GM18861 (cell line): ENCODE data around the gene SIL1.
A peak's percentile ranks its signal among the peaks of the same experiment; 100 is the strongest.

ENCODE experiments used
- ATAC-seq: cut with Tn5 transposase; IDR thresholded peaks from one replicate; pipeline ENCODE4 v1.9.1; 2021; ENCODE audit not compliant: unreplicated experiment

The SIL1 gene

DNA sequence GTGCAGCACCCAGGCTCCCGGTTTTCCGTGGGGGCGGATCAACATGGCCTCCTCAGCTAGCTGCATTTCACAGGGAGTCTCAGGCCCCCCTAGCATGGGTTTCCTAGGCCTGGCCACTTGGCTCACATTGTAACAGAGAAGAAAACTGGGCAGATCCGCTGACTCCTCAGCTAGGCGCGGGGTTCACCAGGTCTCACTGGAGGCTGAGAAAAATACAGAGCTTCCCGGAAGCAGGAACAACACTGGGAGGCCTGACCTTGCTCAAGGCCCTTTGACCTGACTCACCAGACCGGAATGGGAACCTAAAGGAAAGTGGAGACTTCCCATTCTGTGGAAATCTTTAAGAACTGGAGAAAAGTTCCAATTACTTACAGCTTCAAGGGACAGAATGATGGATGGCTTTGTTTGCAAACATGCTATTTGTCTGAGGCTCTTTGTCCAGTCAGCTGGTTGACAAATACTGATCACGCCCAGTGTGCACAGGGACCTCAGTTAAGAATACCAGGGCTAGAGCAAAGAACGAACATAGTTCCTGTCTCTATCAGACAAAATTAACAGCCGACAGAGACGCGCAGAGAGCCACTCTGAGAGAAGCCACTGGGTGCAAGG is 234.3 kb downstream of the SIL1 start:
- no peak for ATAC-seq

DNA sequence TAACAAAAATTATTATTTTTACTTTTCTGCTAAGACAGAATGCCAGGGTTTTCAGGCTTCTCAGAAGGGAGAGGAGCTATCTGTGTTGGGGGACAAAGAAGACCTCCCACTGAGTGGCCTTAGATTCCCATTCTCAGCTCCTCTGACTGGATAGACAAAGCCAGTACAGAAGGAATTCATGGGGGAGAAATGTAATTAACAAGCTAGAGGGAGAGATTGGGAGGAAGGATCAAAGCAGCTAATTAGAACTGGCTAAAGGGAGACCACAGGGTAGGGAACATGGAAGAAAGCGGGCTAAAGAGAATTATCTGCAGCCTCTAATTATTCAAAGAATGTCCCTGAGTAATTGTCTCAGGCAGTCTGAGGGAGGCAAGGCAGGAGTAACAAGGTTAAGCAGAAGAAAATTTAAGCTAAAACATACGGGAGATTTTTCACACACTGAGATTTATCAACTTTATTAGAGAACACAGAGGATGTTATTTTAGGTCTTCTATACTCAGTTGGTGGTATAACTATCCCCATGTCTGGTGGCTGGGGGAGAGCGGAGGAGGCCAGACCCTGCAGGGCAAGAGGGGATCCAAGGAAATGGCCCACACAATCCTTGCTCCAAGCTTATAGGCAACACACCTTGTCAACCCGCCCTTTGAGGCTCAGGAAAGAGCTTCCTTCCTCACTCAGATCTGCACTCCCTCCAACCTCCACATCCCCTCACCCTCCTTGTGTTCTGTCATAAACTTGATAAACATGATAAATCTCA is 235.4 kb downstream of the SIL1 start:
- ATAC-seq, result no peak

- no peak for ATAC-seq
Observed at GRCh38 chr5:138961729-138962128, 236.4 kb downstream of the SIL1 start.

GRCh38 chr5:138961221-138961620 is 236.9 kb downstream of the SIL1 start:
- no peak for ATAC-seq

GRCh38 chr5:138960145-138960692 is 237.9 kb downstream of the SIL1 start:
- no peak for ATAC-seq

DNA sequence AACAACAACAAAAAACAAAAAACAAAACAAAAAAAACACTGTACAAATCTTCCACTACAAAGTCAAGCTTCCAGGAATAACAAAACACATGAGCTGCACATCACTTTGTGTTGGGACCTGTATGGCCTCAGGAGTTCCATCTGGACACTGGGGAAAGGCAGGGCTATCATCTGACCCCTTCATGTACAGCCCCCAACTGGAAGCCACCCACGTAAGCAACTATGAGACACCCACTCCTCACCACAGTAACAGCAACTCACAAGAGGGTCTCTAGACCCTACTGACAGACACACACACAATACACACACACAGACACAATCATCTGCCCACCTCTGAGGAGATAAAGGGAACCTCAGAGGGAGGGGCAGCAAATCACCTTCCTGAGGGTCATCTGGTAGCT is 241.4 kb downstream of the SIL1 start:
- ATAC-seq, result no peak

GRCh38 chr5:138955671-138956295 is 242.4 kb downstream of the SIL1 start:
- no peak for ATAC-seq

DNA sequence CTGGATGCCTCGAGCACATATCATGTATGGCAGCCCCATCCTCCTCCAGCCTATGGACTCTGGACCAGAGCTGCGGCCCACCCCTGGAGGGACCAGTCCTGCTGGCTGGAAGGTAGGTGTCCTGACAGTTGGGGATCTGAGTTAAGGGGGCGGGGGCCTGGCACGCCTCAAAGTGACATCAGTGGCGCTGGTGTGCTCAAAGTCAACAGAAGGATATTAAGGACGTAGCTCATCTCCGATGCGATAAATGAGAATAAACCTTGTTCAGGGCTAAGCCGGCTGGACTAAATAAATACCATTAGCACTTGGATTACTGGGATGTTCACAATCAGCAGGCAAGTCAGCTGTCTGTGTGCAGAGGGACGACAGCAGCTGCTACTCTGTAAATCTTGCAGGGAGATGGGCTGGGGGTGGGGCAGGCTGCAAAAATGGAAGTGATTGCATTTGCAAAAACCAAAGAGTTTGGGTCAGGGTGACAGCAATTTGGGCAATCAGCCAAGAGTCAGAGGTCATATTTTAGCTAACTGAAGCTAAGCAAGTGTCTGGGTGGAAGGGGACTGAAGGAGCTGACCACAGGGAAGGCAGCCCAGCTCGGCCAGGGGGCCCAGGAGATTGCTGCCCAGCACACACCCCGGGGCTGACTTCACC is 243.0 kb downstream of the SIL1 start:
- ATAC-seq, result no peak

GRCh38 chr5:138954257-138955012 is 243.7 kb downstream of the SIL1 start:
- no peak for ATAC-seq

GRCh38 chr5:138953387-138954256 is 244.5 kb downstream of the SIL1 start:
- ATAC-seq, result peak; percentile 62

GRCh38 chr5:138952962-138953361 is 245.2 kb downstream of the SIL1 start:
- no peak for ATAC-seq

DNA sequence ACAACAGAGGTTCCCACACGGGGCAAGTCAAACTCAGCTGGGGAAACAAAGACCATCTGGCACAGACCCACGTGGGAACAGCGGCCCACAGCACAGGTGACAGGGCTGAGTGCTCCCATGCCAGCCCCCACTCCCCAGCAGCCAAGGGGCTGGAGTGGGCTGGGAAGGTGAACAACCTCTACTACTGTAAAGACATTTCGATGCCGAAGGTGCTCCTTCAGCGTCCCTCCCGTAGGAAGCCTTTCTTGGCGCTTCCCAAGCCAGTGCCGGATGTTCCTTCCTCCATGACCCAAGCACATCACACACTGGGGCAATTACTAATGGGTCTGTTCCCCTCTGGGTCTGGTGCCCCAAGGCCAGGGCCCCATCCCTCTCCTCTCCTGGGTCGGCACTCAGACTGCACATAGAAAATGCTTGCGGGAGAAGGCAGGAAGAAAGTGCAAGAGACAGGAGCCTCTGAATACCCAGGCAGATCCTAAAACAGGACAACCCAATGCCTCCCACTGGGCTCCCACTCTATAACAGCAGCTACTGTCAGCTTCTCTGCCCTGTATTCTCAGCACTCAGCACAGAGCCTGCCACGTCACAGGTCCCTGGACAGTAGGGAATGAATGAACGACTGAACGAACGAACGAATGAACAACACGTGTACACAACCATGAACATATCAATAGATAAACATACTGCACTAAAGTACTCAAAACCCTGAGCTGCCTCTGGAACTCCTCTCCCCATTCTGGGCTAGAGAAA is 246.0 kb downstream of the SIL1 start:
- ATAC-seq, result no peak

GRCh38 chr5:138951091-138951985 is 246.8 kb downstream of the SIL1 start:
- ATAC-seq, result no peak

DNA sequence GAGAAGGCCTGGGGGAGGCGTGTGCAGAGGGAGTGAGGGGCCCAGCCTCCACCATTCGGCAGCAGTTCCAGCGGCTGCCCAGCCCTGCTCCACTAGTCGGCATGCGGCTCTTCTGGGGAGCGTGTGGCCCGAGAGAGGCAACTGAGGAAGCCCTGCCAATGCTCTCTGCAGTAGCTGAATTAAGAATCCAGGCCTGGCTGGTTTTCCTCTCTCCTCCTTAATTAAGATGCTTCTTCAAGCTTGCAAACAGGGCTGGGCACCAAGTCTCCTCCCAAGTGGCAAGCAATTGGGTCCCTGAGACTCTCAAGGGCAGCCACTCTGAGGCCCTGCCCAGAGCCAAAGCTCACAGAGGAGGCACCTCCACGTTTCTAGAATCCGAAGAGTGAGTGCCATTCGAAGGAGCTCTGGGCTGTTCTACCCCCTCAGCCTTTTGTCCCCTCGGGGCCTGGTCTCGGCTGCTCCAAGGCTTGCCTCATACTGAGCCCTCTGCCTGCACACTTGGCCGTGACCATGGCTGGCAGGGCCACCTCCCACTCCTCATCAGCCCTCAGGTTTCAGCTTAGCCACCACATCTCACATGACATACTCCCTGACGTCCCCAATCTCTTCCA is 247.6 kb downstream of the SIL1 start:
- ATAC-seq, result no peak

- no peak for ATAC-seq
Observed at GRCh38 chr5:138949988-138950387, 248.2 kb downstream of the SIL1 start.

- no peak for ATAC-seq
Observed at GRCh38 chr5:138949223-138949574, 249.0 kb downstream of the SIL1 start.

DNA sequence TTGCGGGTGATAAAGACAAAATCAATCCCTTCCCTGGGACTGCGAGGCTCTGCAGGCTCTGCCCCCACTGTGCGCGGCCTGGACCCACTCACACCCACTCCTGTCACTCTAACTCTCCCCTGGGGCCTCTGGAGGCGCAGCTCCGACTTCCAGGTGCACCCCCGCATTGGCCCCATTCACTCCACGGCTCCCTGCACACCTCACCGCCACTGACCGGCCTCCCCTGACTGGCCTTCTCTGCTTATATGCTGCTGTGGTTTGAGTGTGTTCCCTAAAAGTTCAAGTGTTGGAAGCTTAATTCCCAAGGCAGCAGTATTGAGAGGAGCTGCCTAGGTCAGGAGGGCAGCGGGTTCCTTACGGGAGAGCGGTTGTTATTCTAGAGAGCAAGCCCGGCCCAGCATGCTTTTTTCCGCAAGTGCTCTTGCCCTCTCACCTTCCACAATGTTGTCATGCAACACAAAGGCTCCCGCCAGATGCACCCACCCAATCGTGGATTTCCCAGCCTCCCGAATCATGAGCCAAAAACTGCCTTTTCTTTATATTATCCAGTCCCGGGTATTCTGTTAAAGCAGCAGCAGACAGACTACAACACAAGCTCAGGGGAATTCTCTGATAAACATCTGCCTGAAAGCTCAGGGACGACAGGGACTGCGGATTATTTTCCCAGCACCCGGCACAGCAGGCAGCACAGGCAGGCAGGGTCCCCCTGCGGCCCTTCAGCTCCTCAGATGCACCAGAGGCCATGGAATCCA is 249.5 kb downstream of the SIL1 start:
- ATAC-seq, result no peak
